NCI-H128 (cell line): Measurements from ENCODE around the gene DDI1.

Experiments used
- DNase-seq: peaks from one replicate; lab custom pipeline; 2025; ENCODE audit not compliant: unreplicated experiment; lab: John Stamatoyannopoulos, UW

The DDI1 gene

DNA sequence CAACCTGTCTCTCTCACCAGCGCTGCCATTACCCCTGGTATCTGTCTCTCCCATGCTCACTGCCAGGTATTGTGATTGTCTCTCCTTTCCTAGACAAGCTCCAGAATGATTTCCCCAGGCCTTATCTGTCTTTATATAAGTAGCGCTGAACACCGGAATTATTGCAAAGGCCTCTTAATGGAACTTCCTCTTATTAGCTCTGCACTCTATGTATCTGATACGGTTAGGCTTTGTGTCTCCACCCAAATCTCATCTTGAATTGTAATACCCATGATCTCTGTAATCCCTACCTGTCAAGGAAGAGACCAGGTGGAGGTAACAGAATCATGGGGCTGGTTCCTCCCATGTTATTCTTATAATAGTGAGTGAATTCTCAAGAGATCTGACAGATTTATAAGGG lies 39.3 kb downstream of the DDI1 start:
- no peak for DNase-seq

DNA sequence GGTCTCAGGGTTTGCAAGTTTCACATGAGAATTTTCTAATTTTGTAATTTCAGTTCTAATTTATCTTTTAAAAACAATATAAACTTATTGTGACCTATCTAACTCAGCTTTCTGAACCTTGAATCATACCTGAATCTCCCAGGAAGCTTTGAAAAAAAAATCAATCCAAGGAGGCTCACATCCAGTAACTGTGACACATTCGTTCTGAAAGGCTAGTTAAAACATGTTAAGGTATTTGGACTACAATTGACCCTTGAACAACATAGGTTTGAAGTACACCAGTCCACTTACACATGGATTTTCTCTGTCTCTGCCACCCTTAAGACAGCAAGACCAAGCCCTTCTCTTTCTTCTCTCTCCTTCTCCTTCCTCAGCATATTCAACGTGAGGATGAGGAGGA lies 40.0 kb downstream of the DDI1 start:
- DNase-seq, result no peak

DNA sequence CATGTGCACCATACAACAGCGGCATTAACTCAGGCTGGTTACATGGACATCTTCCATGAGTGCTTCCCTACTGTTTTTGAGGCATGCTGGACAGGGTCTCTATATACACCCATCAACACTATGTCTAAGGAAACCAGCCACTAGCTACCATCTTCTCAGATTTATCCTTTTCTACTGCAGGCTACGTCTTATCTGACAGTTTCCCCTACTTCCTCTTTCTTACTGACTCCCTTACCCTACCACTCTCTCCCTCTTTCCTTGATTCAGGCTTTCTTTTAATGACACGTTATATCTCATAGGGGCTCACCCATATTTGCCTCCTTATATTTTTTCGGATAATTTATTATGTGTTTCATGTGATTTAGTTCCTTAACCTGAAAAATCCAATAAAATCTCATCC lies 41.8 kb downstream of the DDI1 start:
- no peak for DNase-seq

DNA sequence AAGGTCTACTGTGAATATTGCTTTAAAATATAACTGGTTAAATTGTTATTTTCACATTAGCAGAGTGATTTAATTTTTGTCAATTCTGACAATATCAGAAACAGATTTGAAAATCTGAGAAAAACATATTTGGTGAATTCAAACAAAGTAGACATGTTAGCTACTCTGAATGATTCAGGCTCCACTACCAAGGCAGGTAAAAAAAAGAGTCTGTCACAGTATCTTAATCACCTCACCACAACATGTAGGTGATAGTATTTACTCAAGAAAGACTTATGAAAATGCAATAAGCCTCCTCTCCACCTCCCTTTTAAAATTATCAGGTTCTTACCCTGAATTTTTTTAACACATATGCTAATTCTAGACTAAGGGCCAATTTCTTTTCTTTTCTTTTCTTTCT lies 42.6 kb downstream of the DDI1 start:
- DNase-seq, result no peak

DNA sequence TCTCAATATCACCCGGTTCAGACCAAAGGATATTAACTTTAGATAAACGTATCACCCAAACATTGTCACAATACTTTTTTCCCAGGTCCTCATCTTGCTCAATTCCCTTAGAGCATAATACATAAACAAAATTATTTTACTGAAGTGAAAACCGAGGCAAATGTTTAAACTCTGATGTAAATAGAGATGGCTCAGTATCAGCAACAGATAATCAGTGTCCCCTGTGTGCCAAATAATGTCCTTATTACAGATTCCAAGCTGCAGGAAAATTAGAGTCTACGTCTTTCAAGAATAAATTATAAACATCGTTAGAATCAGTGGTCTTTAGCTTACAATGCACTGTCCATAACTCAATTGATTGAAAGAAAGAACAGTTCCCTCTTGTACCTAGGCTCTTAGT lies 50.2 kb downstream of the DDI1 start:
- no peak for DNase-seq
